Dermis blood vessel endothelial cell (primary cell): ENCODE results near the gene WNT1. TPM values are rescaled to one million over a fixed set of nuclear protein-coding genes. Genes with fewer than 3 reads are reported as not detected.

Experiments
- DNase-seq: peaks from one replicate; pipeline ENCODE4 v3.0.0; 2010
- total RNA-seq: library from RNA; depleted of rRNA; stranded (reverse); fragments of >200 nt; gene quantifications from 2 replicates; pipeline ENCODE4 v1.2.3, GENCODE V29; 2014

The WNT1 gene
- total RNA-seq, 1 donor from 2014 or later = not detected

- DNase-seq = no peak
Observed at GRCh38 chr12:49030714-49031572, 52.8 kb downstream of the WNT1 start.

- no peak for DNase-seq
Observed at GRCh38 chr12:49031573-49032161, 53.5 kb downstream of the WNT1 start.

Other genes starting within 250 kb of the WNT1 start
- 39.0 and 43.3 TPM in 2 replicates for gene ADCY6, start 189.2 kb upstream of the WNT1 start, total RNA-seq
- 16.3 and 20.0 TPM in 2 replicates for gene CACNB3, start 159.8 kb upstream of the WNT1 start, total RNA-seq
- gene DDX23, start 126.2 kb upstream of the WNT1 start, total RNA-seq = 115 and 124 TPM in 2 replicates
- gene RND1, start 112.5 kb upstream of the WNT1 start, total RNA-seq = 3.4 and 10.9 TPM in 2 replicates
- 11.6 and 16.4 TPM in 2 replicates for gene FKBP11, start 52.8 kb upstream of the WNT1 start, total RNA-seq
- gene ARF3, start 20.8 kb upstream of the WNT1 start, total RNA-seq = 46.1 and 61.5 TPM in 2 replicates
- 0.05 TPM in 1 of 2 replicates, not detected in the other for gene WNT10B, start 6.6 kb upstream of the WNT1 start, total RNA-seq
- under 0.01 and 0.19 TPM in 2 replicates for gene DDN, start 21.1 kb downstream of the WNT1 start, total RNA-seq
- gene PRKAG1, start 40.5 kb downstream of the WNT1 start, total RNA-seq = 40.3 and 48.2 TPM in 2 replicates
- 41.2 and 99.0 TPM in 2 replicates for gene KMT2D, start 82.5 kb downstream of the WNT1 start, total RNA-seq
- 1.2 and 2.0 TPM in 2 replicates for gene RHEBL1, start 91.7 kb downstream of the WNT1 start, total RNA-seq
- gene DHH, start 116.5 kb downstream of the WNT1 start, total RNA-seq = 1.2 and 3.7 TPM in 2 replicates
- gene LMBR1L, start 132.5 kb downstream of the WNT1 start, total RNA-seq = 101 and 122 TPM in 2 replicates
- 1,075 and 1,939 TPM in 2 replicates for gene TUBA1B, start 153.1 kb downstream of the WNT1 start, total RNA-seq
- 642 and 821 TPM in 2 replicates for gene TUBA1A, start 210.8 kb downstream of the WNT1 start, total RNA-seq